Liver (tissue), 9 donors: Measurements from ENCODE around the gene RREB1. TPM values are rescaled to one million over a fixed set of nuclear protein-coding genes. Genes with fewer than 3 reads are reported as not detected.

Experiments used
- DNase-seq: peaks from one replicate; pipeline ENCODE4 v3.0.0-alpha.2; 2017; ENCODE audit warnings: low spot score
- H3K27ac ChIP-seq, 2 donors: one replicate each; pipeline ENCODE4 v1.7.0; 2013; ENCODE audit warnings: inconsistent platforms in 2 of 2, low read length in 2 of 2, control low read depth in 1 of 2, low read depth in 1 of 2, mild to moderate bottlenecking in 1 of 2
- H3K27me3 ChIP-seq, 4 donors: one replicate each; pipeline versions ENCODE4 v1.6.1 to v1.7.0; 2013; ENCODE audit warnings: low read length in 3 of 4, inconsistent platforms in 1 of 4, mild to moderate bottlenecking in 1 of 4, moderate library complexity in 1 of 4; ENCODE audit not compliant: control insufficient read depth in 4 of 4, insufficient read depth in 4 of 4
- H3K36me3 ChIP-seq, 4 donors: one replicate each; pipeline versions ENCODE4 v1.6.1 to v1.7.0; 2013; ENCODE audit warnings: low read length in 3 of 4, mild to moderate bottlenecking in 3 of 4, low read depth in 1 of 4, moderate library complexity in 1 of 4; ENCODE audit not compliant: control insufficient read depth in 4 of 4, insufficient read depth in 3 of 4
- H3K4me1 ChIP-seq, 4 donors: one replicate each; pipeline versions ENCODE4 v1.6.1 to v1.7.0; 2013; ENCODE audit warnings: low read length in 3 of 4, mild to moderate bottlenecking in 3 of 4, moderate library complexity in 1 of 4; ENCODE audit not compliant: control insufficient read depth in 4 of 4, insufficient read depth in 4 of 4
- H3K4me3 ChIP-seq, 3 donors: one replicate each; pipeline versions ENCODE4 v1.6.1 to v1.7.0; 2013; ENCODE audit warnings: low read length in 3 of 3, control low read depth in 1 of 3, low read depth in 1 of 3, mild to moderate bottlenecking in 1 of 3
- H3K9ac ChIP-seq, 2 donors: one replicate each; pipeline ENCODE4 v1.7.0; 2013; ENCODE audit warnings: low read length in 2 of 2, mild to moderate bottlenecking in 2 of 2, moderate library complexity in 2 of 2, control low read depth in 1 of 2, low read depth in 1 of 2
- H3K9me3 ChIP-seq, 4 donors: one replicate each; pipeline versions ENCODE4 v1.6.1 to v1.7.0; 2013; ENCODE audit warnings: low read length in 3 of 4; ENCODE audit not compliant: control insufficient read depth in 4 of 4
- ATF3 ChIP-seq: IDR thresholded peaks from 2 replicates; pipeline ENCODE4 v1.6.1; 2016; ENCODE audit warnings: antibody characterized with exemption
- FOXA1 ChIP-seq: IDR thresholded peaks from 2 replicates; pipeline ENCODE4 v1.6.1; 2016; ENCODE audit warnings: antibody characterized with exemption
- FOXA2 ChIP-seq: IDR thresholded peaks from 2 replicates; pipeline ENCODE4 v1.6.1; 2016; ENCODE audit warnings: antibody characterized with exemption
- GABPA ChIP-seq, 2 donors: IDR thresholded peaks in 1 of 2; conservative IDR thresholded peaks in 1 of 2; 2 replicates each; pipeline ENCODE4 v1.6.1; 2016; ENCODE audit warnings: antibody characterized with exemption in 2 of 2, mild to moderate bottlenecking in 1 of 2, moderate library complexity in 1 of 2
- HNF4A ChIP-seq, 2 donors: conservative IDR thresholded peaks; 2 replicates each; pipeline ENCODE4 v1.6.1; 2016; ENCODE audit warnings: antibody characterized with exemption in 2 of 2, mild to moderate bottlenecking in 2 of 2
- HNF4G ChIP-seq: IDR thresholded peaks from 2 replicates; pipeline ENCODE4 v1.6.1; 2016; ENCODE audit warnings: antibody characterized with exemption
- JUND ChIP-seq, 2 donors: IDR thresholded peaks; 2 replicates each; pipeline ENCODE4 v1.6.1; 2016; ENCODE audit warnings: antibody characterized with exemption in 2 of 2
- MAX ChIP-seq: IDR thresholded peaks from 2 replicates; pipeline ENCODE4 v1.6.1; 2016; ENCODE audit warnings: antibody characterized with exemption
- NR2F2 ChIP-seq: IDR thresholded peaks from 2 replicates; pipeline ENCODE4 v1.6.1; 2016; ENCODE audit warnings: antibody characterized with exemption
- RAD21 ChIP-seq, 2 donors: IDR thresholded peaks; 2 replicates each; pipeline ENCODE4 v1.6.1; 2016; ENCODE audit warnings: antibody characterized with exemption in 2 of 2, mild to moderate bottlenecking in 2 of 2
- RXRA ChIP-seq, 2 donors: IDR thresholded peaks; 2 replicates each; pipeline ENCODE4 v1.6.1; 2017 to 2018; ENCODE audit warnings: antibody characterized with exemption in 2 of 2, mild to moderate bottlenecking in 1 of 2
- SP1 ChIP-seq: IDR thresholded peaks from 2 replicates; pipeline ENCODE4 v1.6.1; 2018; ENCODE audit warnings: antibody characterized with exemption, mild to moderate bottlenecking
- TAF1 ChIP-seq: conservative IDR thresholded peaks from 2 replicates; pipeline ENCODE4 v1.6.1; 2016; ENCODE audit warnings: antibody characterized with exemption, mild to moderate bottlenecking
- YY1 ChIP-seq: IDR thresholded peaks from 2 replicates; pipeline ENCODE4 v1.6.1; 2016; ENCODE audit warnings: antibody characterized with exemption, mild to moderate bottlenecking
- ZBTB33 ChIP-seq: IDR thresholded peaks from 2 replicates; pipeline ENCODE4 v1.6.1; 2016; ENCODE audit warnings: antibody characterized with exemption
- WGBS: extraction: QIAGEN DNeasy Blood & Tissue Kit; methylation state at CpG from one replicate; pipeline ENCODE4 v1.1.7; 2013; 5-methylcytosine and 5-hydroxymethylcytosine counted together
- polyA plus RNA-seq, 2 donors: library from polyadenylated mRNA; stranded (reverse) in 1 of 2; unstranded in 1 of 2; fragments of 200-250 nt in 1 of 2; fragments of >200 nt in 1 of 2; fragmentation: Nextera tagmentation in 1 of 2; extraction: Ambion mirVana in 1 of 2; gene quantifications; one replicate each; pipeline versions ENCODE4 v1.2.1 to v1.2.3, GENCODE V29; 2013 to 2015
- total RNA-seq, 2 donors: library from RNA; depleted of rRNA; stranded (reverse); fragments of >200 nt; gene quantifications; one replicate each; pipeline ENCODE4 v1.2.3, GENCODE V29; 2014
- TF ChIP-seq, protein P1 (sequence below): fragments of 150-350 bp; IDR thresholded peaks from 2 replicates; pipeline ENCODE4 v1.5.1; 2017; ENCODE audit warnings: improper control_type of control experiment, low read depth, low read length; ENCODE audit not compliant: missing input control
- TF ChIP-seq, protein P2 (sequence below): IDR thresholded peaks from 2 replicates; pipeline ENCODE4 v1.6.1; 2016; ENCODE audit warnings: antibody characterized with exemption, mild to moderate bottlenecking
- donor health status: healthy.
- donor health status: healthy.
- donor health status: healthy.
- donor health status: healthy.
- donor health status: healthy.

Gene RREB1
- total and polyA plus RNA-seq, 4 donors, result 10.1 to 28.9 (median 17.3) TPM

GRCh38 chr6:7176208-7176607 is 68.4 kb downstream of the RREB1 start:
- no peak for DNase-seq
- Histone ChIP-seq H3K9me3 (no peaks in the 10 kb centered on the region), H3K36me3 (peaks cover 1 to 23% (median 16%) of the 10 kb centered on the region in 4 donors), H3K27ac (no peak overlapping the region), H3K27me3 (no peaks in the 10 kb centered on the region), H3K4me1 (peaks cover 5 to 22% (median 15%) of the 10 kb centered on the region in 4 donors), H3K4me3 (no peak overlapping the region), H3K9ac (no peak overlapping the region)
- TF ChIP-seq HNF4A (conservative IDR thresholded peaks at IDR 0.05), result no peak
- no peak for TF ChIP-seq RXRA (IDR thresholded peaks at IDR 0.05)
- TF ChIP-seq, protein P1, sequence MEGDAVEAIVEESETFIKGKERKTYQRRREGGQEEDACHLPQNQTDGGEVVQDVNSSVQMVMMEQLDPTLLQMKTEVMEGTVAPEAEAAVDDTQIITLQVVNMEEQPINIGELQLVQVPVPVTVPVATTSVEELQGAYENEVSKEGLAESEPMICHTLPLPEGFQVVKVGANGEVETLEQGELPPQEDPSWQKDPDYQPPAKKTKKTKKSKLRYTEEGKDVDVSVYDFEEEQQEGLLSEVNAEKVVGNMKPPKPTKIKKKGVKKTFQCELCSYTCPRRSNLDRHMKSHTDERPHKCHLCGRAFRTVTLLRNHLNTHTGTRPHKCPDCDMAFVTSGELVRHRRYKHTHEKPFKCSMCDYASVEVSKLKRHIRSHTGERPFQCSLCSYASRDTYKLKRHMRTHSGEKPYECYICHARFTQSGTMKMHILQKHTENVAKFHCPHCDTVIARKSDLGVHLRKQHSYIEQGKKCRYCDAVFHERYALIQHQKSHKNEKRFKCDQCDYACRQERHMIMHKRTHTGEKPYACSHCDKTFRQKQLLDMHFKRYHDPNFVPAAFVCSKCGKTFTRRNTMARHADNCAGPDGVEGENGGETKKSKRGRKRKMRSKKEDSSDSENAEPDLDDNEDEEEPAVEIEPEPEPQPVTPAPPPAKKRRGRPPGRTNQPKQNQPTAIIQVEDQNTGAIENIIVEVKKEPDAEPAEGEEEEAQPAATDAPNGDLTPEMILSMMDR, result no peak
- no peak for TF ChIP-seq MAX
- TF ChIP-seq ZBTB33, result no peak
- no peak for TF ChIP-seq YY1
- TF ChIP-seq FOXA2, result no peak
- TF ChIP-seq ATF3, result no peak
- TF ChIP-seq GABPA (IDR thresholded peaks at IDR 0.05 in 1 of 2, conservative IDR thresholded peaks at IDR 0.05 in 1 of 2), result no peak
- no peak for TF ChIP-seq NR2F2
- no peak for TF ChIP-seq FOXA1
- TF ChIP-seq RAD21 (IDR thresholded peaks at IDR 0.05), result no peak
- TF ChIP-seq HNF4G, result no peak
- TF ChIP-seq TAF1, result no peak
- WGBS, result 88% methylated on average over 5 of the region's 5 CpGs

DNA sequence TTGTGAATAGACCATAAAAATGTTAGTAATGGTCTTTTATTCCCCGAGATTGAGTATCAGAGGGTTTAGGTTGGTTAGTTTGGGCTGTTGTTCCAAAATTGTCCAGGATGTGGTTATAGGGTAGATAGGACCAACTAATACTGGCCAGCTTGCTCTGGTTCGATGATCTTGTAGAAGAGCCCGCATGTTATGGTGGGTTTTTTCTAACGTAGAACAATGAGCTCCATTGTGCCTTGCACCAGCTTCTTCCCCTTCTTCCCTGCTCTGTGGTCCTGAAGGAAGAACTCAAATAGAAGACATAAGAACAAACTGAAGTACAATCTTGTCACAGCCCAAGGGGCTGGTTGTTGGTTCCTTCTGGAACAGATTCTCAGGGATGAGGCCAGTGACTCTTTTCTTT is 70.5 kb downstream of the RREB1 start:
- DNase-seq, result no peak
- H3K36me3 ChIP-seq, result peaks cover 2 to 43% (median 29%) of the 10 kb centered on the region in 4 donors

More for the DNA sequence above, 70.5 kb downstream of the RREB1 start:
- Histone ChIP-seq H3K9me3 (no peaks in the 10 kb centered on the region), H3K9ac (no peak overlapping the region), H3K27me3 (no peaks in the 10 kb centered on the region), H3K4me3 (no peak overlapping the region), H3K27ac (no peak overlapping the region), H3K4me1 (peaks cover 5 to 10% (median 6%) of the 10 kb centered on the region in 4 donors)
- TF ChIP-seq FOXA1 (no peak), HNF4G (no peak), ZBTB33 (no peak), MAX (no peak), SP1 (no peak), YY1 (no peak), TAF1 (no peak), RXRA (IDR thresholded peaks at IDR 0.05) (no peak), FOXA2 (no peak), JUND (IDR thresholded peaks at IDR 0.05) (no peak), ATF3 (no peak), NR2F2 (no peak)
- TF ChIP-seq, protein P2, sequence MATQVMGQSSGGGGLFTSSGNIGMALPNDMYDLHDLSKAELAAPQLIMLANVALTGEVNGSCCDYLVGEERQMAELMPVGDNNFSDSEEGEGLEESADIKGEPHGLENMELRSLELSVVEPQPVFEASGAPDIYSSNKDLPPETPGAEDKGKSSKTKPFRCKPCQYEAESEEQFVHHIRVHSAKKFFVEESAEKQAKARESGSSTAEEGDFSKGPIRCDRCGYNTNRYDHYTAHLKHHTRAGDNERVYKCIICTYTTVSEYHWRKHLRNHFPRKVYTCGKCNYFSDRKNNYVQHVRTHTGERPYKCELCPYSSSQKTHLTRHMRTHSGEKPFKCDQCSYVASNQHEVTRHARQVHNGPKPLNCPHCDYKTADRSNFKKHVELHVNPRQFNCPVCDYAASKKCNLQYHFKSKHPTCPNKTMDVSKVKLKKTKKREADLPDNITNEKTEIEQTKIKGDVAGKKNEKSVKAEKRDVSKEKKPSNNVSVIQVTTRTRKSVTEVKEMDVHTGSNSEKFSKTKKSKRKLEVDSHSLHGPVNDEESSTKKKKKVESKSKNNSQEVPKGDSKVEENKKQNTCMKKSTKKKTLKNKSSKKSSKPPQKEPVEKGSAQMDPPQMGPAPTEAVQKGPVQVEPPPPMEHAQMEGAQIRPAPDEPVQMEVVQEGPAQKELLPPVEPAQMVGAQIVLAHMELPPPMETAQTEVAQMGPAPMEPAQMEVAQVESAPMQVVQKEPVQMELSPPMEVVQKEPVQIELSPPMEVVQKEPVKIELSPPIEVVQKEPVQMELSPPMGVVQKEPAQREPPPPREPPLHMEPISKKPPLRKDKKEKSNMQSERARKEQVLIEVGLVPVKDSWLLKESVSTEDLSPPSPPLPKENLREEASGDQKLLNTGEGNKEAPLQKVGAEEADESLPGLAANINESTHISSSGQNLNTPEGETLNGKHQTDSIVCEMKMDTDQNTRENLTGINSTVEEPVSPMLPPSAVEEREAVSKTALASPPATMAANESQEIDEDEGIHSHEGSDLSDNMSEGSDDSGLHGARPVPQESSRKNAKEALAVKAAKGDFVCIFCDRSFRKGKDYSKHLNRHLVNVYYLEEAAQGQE, result no peak
- 95% methylated on average over 4 of the region's 4 CpGs for WGBS
